ENCODE results near the gene PTPRN. TPM values are rescaled to one million over a fixed set of nuclear protein-coding genes. Genes with fewer than 3 reads are reported as not detected.
A peak's percentile ranks its signal among the peaks of the same experiment; 100 is the strongest.

The PTPRN gene
- total RNA-seq, 1 donor from 2014 or later, result 1.3 TPM

- Histone ChIP-seq H3K27me3 (ENCODE audit: control insufficient read depth, insufficient read depth, low read length) (peaks cover 22% of the 10 kb centered on the region), H3K4me3 (ENCODE audit: low read depth, low read length) (no peak overlapping the region), H3K36me3 (ENCODE audit: control insufficient read depth, insufficient read depth, low read length) (no peaks in the 10 kb centered on the region)
- TF ChIP-seq, protein P1, sequence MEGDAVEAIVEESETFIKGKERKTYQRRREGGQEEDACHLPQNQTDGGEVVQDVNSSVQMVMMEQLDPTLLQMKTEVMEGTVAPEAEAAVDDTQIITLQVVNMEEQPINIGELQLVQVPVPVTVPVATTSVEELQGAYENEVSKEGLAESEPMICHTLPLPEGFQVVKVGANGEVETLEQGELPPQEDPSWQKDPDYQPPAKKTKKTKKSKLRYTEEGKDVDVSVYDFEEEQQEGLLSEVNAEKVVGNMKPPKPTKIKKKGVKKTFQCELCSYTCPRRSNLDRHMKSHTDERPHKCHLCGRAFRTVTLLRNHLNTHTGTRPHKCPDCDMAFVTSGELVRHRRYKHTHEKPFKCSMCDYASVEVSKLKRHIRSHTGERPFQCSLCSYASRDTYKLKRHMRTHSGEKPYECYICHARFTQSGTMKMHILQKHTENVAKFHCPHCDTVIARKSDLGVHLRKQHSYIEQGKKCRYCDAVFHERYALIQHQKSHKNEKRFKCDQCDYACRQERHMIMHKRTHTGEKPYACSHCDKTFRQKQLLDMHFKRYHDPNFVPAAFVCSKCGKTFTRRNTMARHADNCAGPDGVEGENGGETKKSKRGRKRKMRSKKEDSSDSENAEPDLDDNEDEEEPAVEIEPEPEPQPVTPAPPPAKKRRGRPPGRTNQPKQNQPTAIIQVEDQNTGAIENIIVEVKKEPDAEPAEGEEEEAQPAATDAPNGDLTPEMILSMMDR (IDR thresholded peaks at IDR 0.05; ENCODE audit: insufficient read depth, low read length, severe bottlenecking), result no peak
- DNase-seq (ENCODE audit: low read depth) (no peak), FAIRE-seq (no peak)
Observed at GRCh38 chr2:219304223-219304622, 5.0 kb downstream of the PTPRN start.

GRCh38 chr2:219302412-219302968, 6.7 kb downstream of the PTPRN start:
- FAIRE-seq (no peak), DNase-seq (ENCODE audit: low read depth) (no peak)
- Histone ChIP-seq H3K27me3 (ENCODE audit: control insufficient read depth, insufficient read depth, low read length) (peaks cover 18% of the 10 kb centered on the region), H3K36me3 (ENCODE audit: control insufficient read depth, insufficient read depth, low read length) (no peaks in the 10 kb centered on the region), H3K4me3 (ENCODE audit: low read depth, low read length) (no peak overlapping the region)
- TF ChIP-seq, protein P1 (IDR thresholded peaks at IDR 0.05; ENCODE audit: insufficient read depth, low read length, severe bottlenecking), result no peak

- Histone ChIP-seq H3K36me3 (ENCODE audit: control insufficient read depth, insufficient read depth, low read length) (no peaks in the 10 kb centered on the region), H3K27me3 (ENCODE audit: control insufficient read depth, insufficient read depth, low read length) (peaks cover 16% of the 10 kb centered on the region), H3K4me3 (ENCODE audit: low read depth, low read length) (no peak overlapping the region)
- TF ChIP-seq, protein P1 (IDR thresholded peaks at IDR 0.05; ENCODE audit: insufficient read depth, low read length, severe bottlenecking), result no peak
- no peak for DNase-seq (ENCODE audit: low read depth)
- FAIRE-seq, result no peak
Observed at GRCh38 chr2:219300022-219300421, 9.2 kb downstream of the PTPRN start.

GRCh38 chr2:219299372-219299760, 9.8 kb downstream of the PTPRN start:
- TF ChIP-seq, protein P1 (IDR thresholded peaks at IDR 0.05; ENCODE audit: insufficient read depth, low read length, severe bottlenecking), result no peak
- Histone ChIP-seq H3K36me3 (ENCODE audit: control insufficient read depth, insufficient read depth, low read length) (no peaks in the 10 kb centered on the region), H3K27me3 (ENCODE audit: control insufficient read depth, insufficient read depth, low read length) (peaks cover 16% of the 10 kb centered on the region), H3K4me3 (ENCODE audit: low read depth, low read length) (no peak overlapping the region)
- DNase-seq (ENCODE audit: low read depth), result no peak
- FAIRE-seq, result no peak

GRCh38 chr2:219298759-219299371, 10.3 kb downstream of the PTPRN start:
- peak; percentile 23 for FAIRE-seq
- no peak overlapping the region for H3K4me3 ChIP-seq (ENCODE audit: low read depth, low read length)
- TF ChIP-seq, protein P1 (IDR thresholded peaks at IDR 0.05; ENCODE audit: insufficient read depth, low read length, severe bottlenecking), result peak; percentile 99
- H3K27me3 ChIP-seq (ENCODE audit: control insufficient read depth, insufficient read depth, low read length), result peaks cover 16% of the 10 kb centered on the region
- no peaks in the 10 kb centered on the region for H3K36me3 ChIP-seq (ENCODE audit: control insufficient read depth, insufficient read depth, low read length)
- DNase-seq (ENCODE audit: low read depth), result peak; percentile 69

All from bronchial epithelial cell (primary cell).